ENCODE results near the gene DRC3. TPM values are rescaled to one million over a fixed set of nuclear protein-coding genes. Genes with fewer than 3 reads are reported as not detected.

The DRC3 gene
- total RNA-seq, 1 donor from 2014 or later, result not detected

DNA sequence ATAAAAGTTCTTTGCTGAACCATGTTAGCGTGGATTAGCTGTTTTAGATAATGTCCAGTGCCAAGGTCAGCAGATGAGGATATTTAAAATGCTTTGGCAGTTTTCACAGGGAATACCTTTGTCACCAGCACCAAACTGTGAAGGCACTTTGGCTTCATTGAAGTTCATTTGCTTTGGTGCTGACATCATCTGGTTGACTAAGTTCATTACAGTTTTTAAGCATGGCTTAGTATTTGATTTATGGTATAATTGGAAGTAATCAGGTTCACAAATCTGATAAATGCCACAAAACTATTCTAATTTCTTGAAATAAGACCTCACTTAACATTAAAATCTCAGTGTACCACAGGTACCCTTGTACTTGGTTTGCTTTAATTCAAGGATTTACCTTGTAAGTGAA, 70.8 kb downstream of the DRC3 start:
- intact Hi-C loops (cut with micrococcal nuclease), result loop anchor here (5.0 kb wide), 1 partner anchor 566 kb away; the partner anchor contains the start of gene MED9

DNA sequence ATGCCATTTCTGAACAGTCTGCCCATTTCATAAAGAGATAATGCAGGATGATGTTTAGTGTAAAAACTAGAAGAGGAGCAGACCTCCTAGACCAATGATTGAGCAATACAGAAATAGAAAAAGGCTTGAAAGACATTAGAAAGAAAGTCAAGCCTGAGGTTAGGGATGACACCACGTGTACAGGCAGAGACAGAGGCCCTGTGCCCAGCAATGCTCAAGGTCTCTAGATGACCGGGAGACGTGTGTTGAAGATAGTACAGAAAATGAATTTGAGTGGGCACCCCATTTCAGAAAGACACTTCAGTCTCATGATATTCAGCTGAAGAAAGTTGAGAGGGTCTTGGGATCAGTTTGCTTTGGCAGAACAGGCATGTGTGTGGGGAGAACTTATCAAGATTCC, 71.9 kb downstream of the DRC3 start:
- intact Hi-C loops (cut with micrococcal nuclease), result loop anchor here (5.0 kb wide), 1 partner anchor 567 kb away; the partner anchor contains the start of gene MED9

- intact Hi-C loops (cut with micrococcal nuclease), result no loop called here
These were observed 73.2 kb downstream of the DRC3 start for GRCh38 chr17:18045691-18046350.

GRCh38 chr17:18055597-18055996, 82.9 kb downstream of the DRC3 start:
- intact Hi-C loops (cut with micrococcal nuclease), result no loop called here

- intact Hi-C loops (cut with micrococcal nuclease), result no loop called here
These were observed 83.6 kb downstream of the DRC3 start for GRCh38 chr17:18056214-18056613.

DNA sequence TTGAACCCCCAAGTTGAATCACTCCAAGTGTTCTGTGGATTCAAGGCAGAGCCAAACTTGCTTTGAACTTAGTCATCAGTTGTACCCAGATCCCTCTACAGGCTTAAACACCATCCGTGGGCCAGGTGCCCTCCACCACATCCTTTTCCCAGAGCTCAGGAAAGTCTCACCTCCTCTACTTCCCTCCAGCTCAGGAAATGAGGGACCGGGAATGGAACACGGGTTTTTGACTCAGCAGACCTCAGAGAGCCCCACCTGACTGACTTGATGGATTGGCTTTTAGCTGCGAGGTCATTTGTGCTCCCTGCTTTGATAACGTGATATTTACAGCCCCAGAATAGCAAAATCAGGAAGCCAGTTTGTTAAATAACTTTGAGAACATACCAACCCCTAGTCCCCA, 86.6 kb downstream of the DRC3 start:
- intact Hi-C loops (cut with micrococcal nuclease), result no loop called here

- intact Hi-C loops (cut with micrococcal nuclease), result no loop called here
These were observed 91.4 kb downstream of the DRC3 start for GRCh38 chr17:18064053-18064452.

DNA sequence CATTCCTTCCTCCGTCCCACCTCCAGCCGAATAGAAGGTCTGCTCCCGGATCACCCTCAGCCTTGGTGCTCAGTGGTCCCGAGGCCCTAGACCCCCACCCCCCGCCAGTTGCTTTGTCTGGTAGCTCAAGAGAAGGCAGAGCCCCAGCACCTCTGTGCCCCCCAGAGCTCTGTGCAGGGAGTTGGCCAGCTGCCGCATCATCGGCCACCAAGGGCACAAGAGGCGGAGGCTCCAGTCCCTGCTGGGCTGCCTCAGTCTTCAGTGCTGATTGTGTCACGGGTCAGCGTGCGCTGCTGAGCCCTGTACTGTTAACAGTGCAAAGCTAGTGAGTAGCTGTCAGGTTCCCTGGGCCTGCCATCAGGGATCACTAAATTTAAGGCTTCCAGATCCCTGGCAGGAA, 92.9 kb downstream of the DRC3 start:
- intact Hi-C loops (cut with micrococcal nuclease), result no loop called here

Other genes with a start within 250 kb of the DRC3 start
- 170 and 175 TPM in 2 replicates for gene SREBF1, start 135.9 kb upstream of the DRC3 start, total RNA-seq
- gene TOM1L2, start 462 bp upstream of the DRC3 start, total RNA-seq, result 25.2 and 27.9 TPM in 2 replicates
- gene ATPAF2, start 66.3 kb downstream of the DRC3 start, total RNA-seq, result 27.7 and 30.8 TPM in 2 replicates
- gene GID4, start 66.5 kb downstream of the DRC3 start, total RNA-seq, result 9.4 and 9.7 TPM in 2 replicates
- 58.1 and 67.0 TPM in 2 replicates for gene DRG2, start 115.1 kb downstream of the DRC3 start, total RNA-seq
- gene MYO15A, start 135.9 kb downstream of the DRC3 start, total RNA-seq, result 0.23 and 0.68 TPM in 2 replicates
- gene ALKBH5, start 211.0 kb downstream of the DRC3 start, total RNA-seq, result 99.2 and 102 TPM in 2 replicates

Measured in T-helper 2 cell treated with Interferon-gamma antibody and Interleukin-4, amounts not matched to agents 100 ng/mL and 5 ng/mL, for 36 hours (primary cell).